Stimulated activated memory B cell treated with anti-CD40 and anti-IgM and Interleukin-4, amounts not matched to agents 10 μg/mL and 1 μg/mL and 100 μg/mL, for 72 hours (primary cell): ENCODE results near the gene KRTAP20-2.

ENCODE experiments used
- ATAC-seq: fragments of 150-1000 bp; cut with Tn5 transposase; 2 replicates; pipeline ENCODE4 v1.10.0; 2021
- H3K27ac Mint-ChIP-seq: one replicate; pipeline ENCODE4 v1.8.0; 2022; ENCODE audit warnings: mild to moderate bottlenecking, mixed read lengths
- H3K27me3 Mint-ChIP-seq: one replicate; pipeline ENCODE4 v1.8.0; 2022; ENCODE audit warnings: mixed read lengths
- H3K36me3 Mint-ChIP-seq: one replicate; pipeline ENCODE4 v1.8.0; 2022; ENCODE audit warnings: mixed read lengths
- H3K4me1 Mint-ChIP-seq: one replicate; pipeline ENCODE4 v1.8.0; 2022; ENCODE audit warnings: mixed read lengths
- H3K4me3 Mint-ChIP-seq: one replicate; pipeline ENCODE4 v1.8.0; 2022; ENCODE audit warnings: mild to moderate bottlenecking, moderate library complexity, mixed read lengths
- H3K9me3 Mint-ChIP-seq: one replicate; pipeline ENCODE4 v1.8.0; 2022; ENCODE audit warnings: mixed read lengths

Gene KRTAP20-2

GRCh38 chr21:30638686-30639085 lies 3.7 kb downstream of the KRTAP20-2 start:
- no peak for ATAC-seq
- Mint-ChIP-seq H3K4me1 (no peaks in the 10 kb centered on the region), H3K27ac (no peak overlapping the region), H3K4me3 (no peak overlapping the region), H3K36me3 (no peaks in the 10 kb centered on the region), H3K27me3 (no peaks in the 10 kb centered on the region), H3K9me3 (peaks cover 2% of the 10 kb centered on the region)

- Mint-ChIP-seq H3K27me3 (no peaks in the 10 kb centered on the region), H3K36me3 (no peaks in the 10 kb centered on the region), H3K4me1 (no peaks in the 10 kb centered on the region), H3K4me3 (no peak within 1 kb of the TSS), H3K9me3 (peaks cover 12% of the 10 kb centered on the region), H3K27ac (no peak within 1 kb of the TSS)
- ATAC-seq: no peak
These were observed 7.6 kb downstream of the KRTAP20-2 start, which contains the start of gene KRTAP20-3 for GRCh38 chr21:30642564-30642963. KRTAP20-3 (plus strand) TSS chr21:30642864.

GRCh38 chr21:30646904-30647414 lies 12.0 kb downstream of the KRTAP20-2 start:
- H3K4me3 Mint-ChIP-seq: no peak overlapping the region
- H3K36me3 Mint-ChIP-seq: no peaks in the 10 kb centered on the region
- no peak for ATAC-seq
- H3K27ac Mint-ChIP-seq: no peak overlapping the region
- H3K4me1 Mint-ChIP-seq: no peaks in the 10 kb centered on the region
- H3K27me3 Mint-ChIP-seq: no peaks in the 10 kb centered on the region
- H3K9me3 Mint-ChIP-seq: peaks cover 12% of the 10 kb centered on the region

GRCh38 chr21:30652891-30653290 lies 17.9 kb downstream of the KRTAP20-2 start:
- Mint-ChIP-seq H3K4me3 (no peak overlapping the region), H3K27me3 (no peaks in the 10 kb centered on the region), H3K9me3 (peaks cover 5% of the 10 kb centered on the region), H3K27ac (no peak overlapping the region), H3K4me1 (no peaks in the 10 kb centered on the region), H3K36me3 (no peaks in the 10 kb centered on the region)
- no peak for ATAC-seq

GRCh38 chr21:30668776-30669175 lies 33.8 kb downstream of the KRTAP20-2 start:
- Mint-ChIP-seq H3K4me1 (no peaks in the 10 kb centered on the region), H3K27me3 (no peaks in the 10 kb centered on the region), H3K4me3 (no peak overlapping the region), H3K27ac (no peak overlapping the region), H3K9me3 (peaks cover 7% of the 10 kb centered on the region), H3K36me3 (no peaks in the 10 kb centered on the region)
- ATAC-seq: no peak

GRCh38 chr21:30672985-30673650 lies 38.1 kb downstream of the KRTAP20-2 start:
- H3K27ac Mint-ChIP-seq: no peak overlapping the region
- no peaks in the 10 kb centered on the region for H3K4me1 Mint-ChIP-seq
- H3K9me3 Mint-ChIP-seq: peaks cover 13% of the 10 kb centered on the region
- H3K27me3 Mint-ChIP-seq: no peaks in the 10 kb centered on the region
- H3K4me3 Mint-ChIP-seq: no peak overlapping the region
- no peaks in the 10 kb centered on the region for H3K36me3 Mint-ChIP-seq
- ATAC-seq: no peak

- peaks cover 10% of the 10 kb centered on the region for H3K9me3 Mint-ChIP-seq
- H3K27me3 Mint-ChIP-seq: no peaks in the 10 kb centered on the region
- no peak for ATAC-seq
- H3K27ac Mint-ChIP-seq: no peak overlapping the region
- no peaks in the 10 kb centered on the region for H3K4me1 Mint-ChIP-seq
- no peak overlapping the region for H3K4me3 Mint-ChIP-seq
- no peaks in the 10 kb centered on the region for H3K36me3 Mint-ChIP-seq
These were observed 39.3 kb downstream of the KRTAP20-2 start for GRCh38 chr21:30674312-30674711.

GRCh38 chr21:30676737-30677136 lies 41.7 kb downstream of the KRTAP20-2 start:
- H3K36me3 Mint-ChIP-seq: no peaks in the 10 kb centered on the region
- H3K4me1 Mint-ChIP-seq: no peaks in the 10 kb centered on the region
- no peak overlapping the region for H3K27ac Mint-ChIP-seq
- ATAC-seq: no peak
- no peaks in the 10 kb centered on the region for H3K27me3 Mint-ChIP-seq
- H3K9me3 Mint-ChIP-seq: peaks cover 10% of the 10 kb centered on the region
- no peak overlapping the region for H3K4me3 Mint-ChIP-seq

- Mint-ChIP-seq H3K4me3 (no peak overlapping the region), H3K27ac (no peak overlapping the region), H3K9me3 (peaks cover 9% of the 10 kb centered on the region), H3K36me3 (no peaks in the 10 kb centered on the region), H3K27me3 (no peaks in the 10 kb centered on the region), H3K4me1 (no peaks in the 10 kb centered on the region)
- no peak for ATAC-seq
These were observed 45.6 kb downstream of the KRTAP20-2 start for GRCh38 chr21:30680586-30680985.

- ATAC-seq: no peak
- peaks cover 6% of the 10 kb centered on the region for H3K9me3 Mint-ChIP-seq
- H3K4me3 Mint-ChIP-seq: no peak overlapping the region
- no peaks in the 10 kb centered on the region for H3K27me3 Mint-ChIP-seq
- no peaks in the 10 kb centered on the region for H3K4me1 Mint-ChIP-seq
- no peak overlapping the region for H3K27ac Mint-ChIP-seq
- H3K36me3 Mint-ChIP-seq: no peaks in the 10 kb centered on the region
These were observed 49.5 kb downstream of the KRTAP20-2 start for GRCh38 chr21:30684506-30684905.
